ENCODE data around the gene IZUMO1.
"Not testable (repeated sequence)": the region's sequence is repeated elsewhere in the genome, so short reads cannot be mapped to it uniquely, and the experiment has no call there.

The IZUMO1 gene

GRCh38 chr19:48746738-48747575 is at the start of gene IZUMO1:
TSS of gene IZUMO1 (minus strand) at chr19:48746909. CDS start at chr19:48745859, 1,050 bp downstream.
- DNase-seq (ENCODE audit: low read depth): peak; percentile 75

GRCh38 chr19:48795685-48796070 is 49.0 kb upstream of the IZUMO1 start:
- DNase-seq (ENCODE audit: low read depth): no peak

DNA sequence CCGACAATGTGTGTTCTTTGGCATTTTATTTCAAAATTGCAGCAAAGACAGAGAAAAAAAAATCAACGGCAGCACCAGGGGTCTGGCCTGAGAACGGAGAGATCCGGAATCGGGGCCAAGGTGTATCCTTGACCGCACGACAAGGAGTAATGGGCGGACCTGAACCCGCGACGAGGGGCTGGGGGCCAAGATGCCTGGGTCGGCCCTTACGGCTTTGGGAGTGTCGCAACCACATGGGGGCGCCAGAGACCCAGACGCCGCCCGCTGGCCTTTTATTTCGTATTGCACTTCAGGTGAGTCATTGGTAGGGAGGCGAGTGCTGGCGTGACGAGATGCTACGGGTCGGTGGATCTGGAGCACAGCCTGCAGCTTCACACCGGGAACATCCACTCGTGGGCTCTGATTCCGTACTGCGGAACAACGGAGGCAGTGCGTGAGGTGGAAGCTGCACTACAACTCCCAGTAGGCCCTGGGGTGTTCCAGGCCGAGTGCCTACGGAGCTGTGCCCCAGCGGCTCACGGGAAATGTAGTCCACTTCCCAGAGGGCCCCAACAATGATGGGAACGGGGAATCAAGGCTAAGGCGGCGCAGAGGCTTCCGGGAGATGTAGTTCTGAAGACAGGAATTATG is 48.5 kb upstream of the IZUMO1 start:
- peak; percentile 95 for DNase-seq (ENCODE audit: low read depth)

DNA sequence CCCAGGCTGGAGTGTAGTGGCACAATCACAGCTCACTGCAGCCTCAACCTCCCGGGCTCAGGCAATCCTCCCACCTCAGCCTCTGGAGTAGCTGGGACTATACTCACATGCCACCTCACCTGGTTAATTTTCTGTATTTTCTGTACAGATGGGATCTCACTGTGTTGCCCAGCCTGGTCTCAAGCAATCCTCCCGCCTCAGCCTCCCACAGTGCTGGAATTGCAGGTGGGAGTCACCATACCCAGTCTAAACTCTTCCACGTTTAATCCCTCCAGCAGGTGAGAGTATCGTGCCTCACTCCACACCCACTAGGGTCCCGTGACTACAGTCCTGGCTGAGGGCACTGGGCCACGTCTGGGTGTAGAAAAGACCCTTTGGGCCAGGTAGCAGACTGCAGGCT is 47.6 kb upstream of the IZUMO1 start:
- no peak for DNase-seq (ENCODE audit: low read depth)

- no peak for DNase-seq (ENCODE audit: low read depth)
These were observed 46.6 kb upstream of the IZUMO1 start for GRCh38 chr19:48793271-48793670.

DNA sequence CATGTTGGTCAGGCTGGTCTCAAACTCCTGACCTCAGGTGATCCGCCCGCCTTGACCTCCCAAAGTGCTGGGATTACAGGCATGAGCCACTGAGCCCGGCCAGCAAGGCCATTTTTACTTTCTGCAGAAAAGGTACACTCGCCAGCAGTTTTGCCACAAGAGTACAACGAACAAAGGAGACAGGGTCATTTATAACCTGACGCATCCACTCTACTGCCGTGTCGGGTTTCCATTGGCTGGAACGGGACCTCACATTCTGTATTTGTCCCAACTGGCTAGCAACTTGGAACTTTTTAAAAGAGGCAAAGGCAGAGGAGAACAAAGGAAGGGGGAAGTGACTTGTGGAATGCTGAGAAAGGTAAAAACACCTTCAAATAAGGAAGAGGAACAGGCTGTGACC is 40.6 kb upstream of the IZUMO1 start:
- DNase-seq (ENCODE audit: low read depth): not testable (repeated sequence)

DNA sequence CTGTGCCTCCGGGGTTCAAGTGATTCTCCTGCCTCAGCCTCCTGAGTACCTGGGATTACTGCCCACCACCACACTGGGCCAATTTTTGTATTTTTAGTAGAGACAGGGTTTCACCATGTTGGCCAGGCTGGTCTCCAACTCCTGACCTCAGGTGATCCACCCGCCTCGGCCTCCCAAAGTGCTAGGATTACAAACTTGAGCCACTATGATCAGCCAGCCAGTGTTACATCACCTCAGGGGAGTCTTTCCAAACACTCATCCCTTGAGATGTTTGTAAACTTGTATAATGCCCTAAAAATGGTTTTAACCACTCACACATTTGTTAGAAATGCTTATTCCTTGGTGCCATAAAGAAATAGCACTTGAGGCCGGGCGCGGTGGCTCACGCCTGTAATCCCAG is 39.7 kb upstream of the IZUMO1 start:
- not testable (repeated sequence) for DNase-seq (ENCODE audit: low read depth)

- no peak for DNase-seq (ENCODE audit: low read depth)
These were observed 37.8 kb upstream of the IZUMO1 start for GRCh38 chr19:48784527-48784926.

GRCh38 chr19:48780631-48781391 is 34.1 kb upstream of the IZUMO1 start:
- DNase-seq (ENCODE audit: low read depth): no peak

DNA sequence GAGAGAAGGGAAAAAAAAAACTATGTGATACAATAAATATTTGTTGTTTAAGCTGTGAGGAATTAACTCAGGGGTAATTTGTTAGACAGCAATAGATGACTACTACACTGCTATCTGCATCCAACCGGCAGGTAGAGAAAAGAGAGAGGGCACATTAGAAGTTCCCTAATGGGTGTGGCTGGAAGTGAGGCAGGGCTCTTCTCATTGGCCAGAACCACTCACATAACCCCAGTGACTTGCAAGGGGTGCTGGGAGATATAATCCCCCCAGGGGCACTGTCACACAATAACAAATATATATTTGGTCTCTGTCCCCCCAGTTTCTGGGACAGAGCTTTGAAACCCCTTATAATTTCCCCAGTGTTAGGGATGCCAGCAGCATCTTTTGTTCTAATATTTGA is 32.9 kb upstream of the IZUMO1 start:
- DNase-seq (ENCODE audit: low read depth): no peak

GRCh38 chr19:48777720-48778119 is 31.0 kb upstream of the IZUMO1 start:
- no peak for DNase-seq (ENCODE audit: low read depth)

- DNase-seq (ENCODE audit: low read depth): no peak
These were observed 30.4 kb upstream of the IZUMO1 start for GRCh38 chr19:48777139-48777538.

DNA sequence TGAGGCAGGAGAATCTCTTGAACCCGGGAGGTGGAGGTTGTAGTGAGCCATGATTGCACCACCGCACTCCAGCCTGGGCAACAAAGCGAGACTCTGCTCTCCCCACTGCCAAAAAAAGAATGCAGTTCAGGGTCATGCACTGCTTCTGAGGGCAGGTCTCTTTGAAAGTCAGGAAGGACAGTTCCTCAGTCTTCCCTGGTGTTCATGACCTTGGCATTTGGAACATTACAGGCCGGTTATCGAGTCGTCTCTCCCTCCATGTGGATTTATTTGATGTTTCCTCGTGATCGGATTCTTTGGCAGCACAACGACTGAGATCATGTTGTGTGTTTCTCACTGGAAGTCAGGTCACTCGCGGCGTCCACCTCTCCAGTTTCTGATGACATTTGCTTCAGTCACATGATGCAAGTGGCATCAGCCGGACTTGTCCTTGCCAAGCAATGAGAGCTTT is 25.8 kb upstream of the IZUMO1 start:
- no peak for DNase-seq (ENCODE audit: low read depth)

DNA sequence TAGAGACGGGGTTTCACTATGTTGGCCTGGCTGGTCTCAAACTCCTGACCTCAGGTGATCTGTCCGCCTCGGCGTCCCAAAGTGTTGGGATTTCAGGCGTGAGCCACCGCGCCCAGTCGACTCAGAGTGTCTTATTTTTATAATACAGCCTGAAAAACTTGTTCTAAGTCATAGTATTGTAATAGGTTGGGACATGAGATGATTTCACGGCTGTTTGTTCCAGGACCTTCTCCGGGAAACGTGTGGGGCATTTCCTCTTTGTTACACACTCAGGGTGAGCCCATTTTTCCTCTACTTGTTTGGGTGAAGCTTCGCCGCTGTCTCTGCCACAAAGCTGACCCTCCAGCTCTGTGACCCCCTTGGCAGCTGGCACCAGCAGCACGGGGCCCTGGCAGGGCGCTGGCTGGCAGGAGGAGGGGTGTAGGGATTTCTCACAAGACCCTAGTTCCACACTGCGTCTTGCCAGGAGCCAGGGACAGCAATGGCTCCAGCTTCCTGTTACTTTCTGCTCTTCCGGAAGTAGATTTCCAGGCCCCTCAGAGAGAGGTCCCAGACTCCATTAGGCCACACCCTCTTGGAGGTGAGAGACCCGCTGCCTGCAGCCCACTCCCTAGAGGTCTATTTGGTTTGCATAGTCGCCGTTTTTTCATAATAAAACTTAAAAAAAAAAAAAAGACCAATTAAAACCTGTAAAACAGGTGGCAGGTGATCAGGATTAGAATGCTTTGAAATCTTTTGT is 24.2 kb upstream of the IZUMO1 start:
- no peak for DNase-seq (ENCODE audit: low read depth)

DNA sequence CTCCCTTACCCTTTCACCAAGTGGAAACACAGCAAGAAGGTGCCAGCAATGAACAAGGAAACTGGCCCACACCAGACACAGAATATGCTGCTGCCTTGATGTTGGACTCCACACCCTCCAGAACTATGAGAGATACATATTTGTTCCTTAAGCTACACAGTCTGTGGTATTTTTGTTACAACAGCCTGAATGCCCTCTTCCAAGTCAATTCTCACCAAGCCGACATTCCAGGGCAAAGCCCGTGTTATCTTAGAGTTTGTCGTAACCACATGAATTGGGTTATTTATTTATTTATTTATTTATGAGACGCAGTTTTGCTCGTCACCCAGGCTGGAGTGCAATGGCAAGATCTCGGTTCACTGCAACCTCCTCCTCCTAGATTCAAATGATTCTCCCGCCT is 23.6 kb upstream of the IZUMO1 start:
- peak; percentile 36 for DNase-seq (ENCODE audit: low read depth)

GRCh38 chr19:48768994-48769713 is 22.4 kb upstream of the IZUMO1 start:
- DNase-seq (ENCODE audit: low read depth): no peak

DNA sequence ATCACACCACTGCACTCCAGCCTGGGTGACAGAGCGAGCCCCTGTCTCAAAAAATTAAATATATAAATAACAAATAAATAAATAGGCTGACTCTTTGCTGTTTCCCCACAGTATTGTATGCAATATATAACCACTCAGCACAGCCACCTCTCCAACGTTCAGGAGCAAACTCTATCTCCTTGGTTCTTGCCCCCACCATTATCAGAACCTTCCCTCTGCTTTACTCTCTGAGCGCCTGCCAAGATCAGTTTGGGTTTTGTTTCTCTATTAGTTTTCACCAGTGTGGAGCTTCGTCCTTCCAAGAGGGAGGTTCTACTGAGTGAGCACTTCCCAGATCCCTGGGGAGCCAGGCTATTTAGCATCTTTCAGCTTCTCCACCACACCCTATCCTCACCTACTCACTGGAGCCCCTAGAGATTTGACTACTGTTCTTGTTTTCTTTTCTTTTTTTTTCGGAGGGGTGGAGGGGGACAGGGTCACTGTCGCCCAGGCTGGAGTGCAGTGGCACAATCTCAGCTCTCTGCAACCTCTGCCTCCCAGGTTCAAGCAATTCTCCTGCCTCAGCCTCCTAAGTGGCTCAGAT is 21.6 kb upstream of the IZUMO1 start:
- DNase-seq (ENCODE audit: low read depth): not testable (repeated sequence)

DNA sequence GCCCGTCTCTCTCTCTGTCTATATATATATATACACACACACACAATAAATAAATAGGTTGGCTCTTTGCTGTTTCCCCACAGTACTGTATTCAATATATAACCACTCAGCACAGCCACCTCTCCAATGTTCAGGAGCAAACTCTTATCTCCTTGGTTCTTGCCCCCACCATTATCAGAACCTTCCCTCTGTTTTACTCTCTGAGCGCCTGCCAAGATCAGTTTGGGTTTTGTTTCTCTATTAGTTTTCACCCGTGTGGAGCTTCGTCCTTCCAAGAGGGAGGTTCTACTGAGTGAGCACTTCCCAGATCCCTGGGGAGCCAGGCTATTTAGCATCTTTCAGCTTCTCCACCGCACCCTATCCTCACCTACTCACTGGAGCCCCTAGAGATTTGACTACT is 19.1 kb upstream of the IZUMO1 start:
- not testable (repeated sequence) for DNase-seq (ENCODE audit: low read depth)

- no peak for DNase-seq (ENCODE audit: low read depth)
These were observed 13.9 kb upstream of the IZUMO1 start for GRCh38 chr19:48760504-48761205.

- no peak for DNase-seq (ENCODE audit: low read depth)
These were observed 11.0 kb upstream of the IZUMO1 start for GRCh38 chr19:48757741-48758144.

Data from stromal cell of bone marrow (primary cell).